ENCODE data around the gene COBLL1. TPM values are rescaled to one million over a fixed set of nuclear protein-coding genes. Genes with fewer than 3 reads are reported as not detected.

Gene COBLL1
- total and polyA plus RNA-seq, 11 donors: 4.0 to 36.9 (median 16.2) TPM

GRCh38 chr2:164706522-164706921, 135.1 kb downstream of the COBLL1 start:
- DNase-seq (no peak), ATAC-seq (no peak)
- Histone ChIP-seq H3K9me3 (no peaks in the 10 kb centered on the region), H3K4me3 (no peak overlapping the region), H3K4me1 (no peaks in the 10 kb centered on the region), H3K36me3 (peaks cover 0 to 30% (median 12%) of the 10 kb centered on the region in 9 donors), H3K27ac (no peak overlapping the region), H3K27me3 (no peaks in the 10 kb centered on the region)
- intact Hi-C loops (cut with DNase I): no loop called here
- TF ChIP-seq POLR2A (IDR thresholded peaks at IDR 0.05) (no peak), CTCF (IDR thresholded peaks at IDR 0.05) (no peak)

GRCh38 chr2:164705412-164706167, 136.0 kb downstream of the COBLL1 start:
- no peak overlapping the region for H3K27ac ChIP-seq
- H3K9me3 ChIP-seq: no peaks in the 10 kb centered on the region
- H3K4me1 ChIP-seq: no peaks in the 10 kb centered on the region
- TF ChIP-seq POLR2A (IDR thresholded peaks at IDR 0.05) (no peak), CTCF (IDR thresholded peaks at IDR 0.05) (no peak)
- intact Hi-C loops (cut with DNase I): no loop called here
- WGBS, 4 donors: 92 to 97% (median 95%) methylated on average over 12 of the region's 12 CpGs
- ATAC-seq: no peak
- no peaks in the 10 kb centered on the region for H3K27me3 ChIP-seq
- H3K4me3 ChIP-seq: no peak overlapping the region
- DNase-seq: no peak
- H3K36me3 ChIP-seq: peaks cover 0 to 39% (median 12%) of the 10 kb centered on the region in 9 donors

DNA sequence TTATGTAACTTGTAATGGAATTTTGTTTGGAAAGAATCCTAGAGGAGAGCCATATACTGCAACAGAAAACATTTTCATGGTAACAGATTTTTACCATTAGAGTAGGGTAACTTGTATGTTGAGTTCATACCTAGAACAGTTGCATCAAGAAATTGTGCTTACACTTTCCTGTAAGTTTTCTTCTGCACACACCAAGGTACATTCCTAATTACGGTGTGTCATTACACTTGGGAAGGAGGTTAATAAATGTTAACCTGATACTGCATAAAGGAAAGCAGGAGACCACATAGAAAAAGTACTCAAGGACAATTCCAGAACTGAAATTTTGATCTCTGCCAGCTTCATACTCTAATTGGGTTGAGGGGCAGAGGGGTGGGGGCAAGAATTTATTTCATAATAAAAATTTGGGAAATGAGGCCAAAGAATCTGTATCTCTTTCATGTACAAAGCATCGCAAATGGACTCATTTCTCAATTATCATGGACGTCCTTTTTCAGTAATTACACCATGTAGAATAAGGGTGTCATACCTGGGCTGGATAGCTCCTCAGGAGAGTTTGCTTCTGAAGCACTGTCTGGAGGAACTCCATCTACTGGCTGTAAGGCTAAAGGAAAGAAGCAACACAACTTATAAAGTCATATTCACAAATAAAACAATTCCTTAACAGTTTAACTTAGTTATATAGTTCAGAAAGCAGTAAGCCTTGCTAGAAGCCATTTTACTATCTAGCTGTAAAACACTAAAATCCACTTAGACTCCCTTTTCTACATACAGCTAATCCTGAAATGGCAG, 137.5 kb downstream of the COBLL1 start:
- Histone ChIP-seq H3K36me3 (peaks cover 0 to 54% (median 12%) of the 10 kb centered on the region in 9 donors), H3K4me3 (no peak overlapping the region), H3K27me3 (no peaks in the 10 kb centered on the region), H3K27ac (no peak overlapping the region), H3K9me3 (no peaks in the 10 kb centered on the region), H3K4me1 (no peaks in the 10 kb centered on the region)
- DNase-seq (no peak), ATAC-seq (no peak)
- no peak for TF ChIP-seq CTCF (IDR thresholded peaks at IDR 0.05)
- no peak for TF ChIP-seq POLR2A (IDR thresholded peaks at IDR 0.05)
- intact Hi-C loops (cut with DNase I): no loop called here
- WGBS, 4 donors: 94 to 98% (median 95%) methylated on average over 3 of the region's 3 CpGs

DNA sequence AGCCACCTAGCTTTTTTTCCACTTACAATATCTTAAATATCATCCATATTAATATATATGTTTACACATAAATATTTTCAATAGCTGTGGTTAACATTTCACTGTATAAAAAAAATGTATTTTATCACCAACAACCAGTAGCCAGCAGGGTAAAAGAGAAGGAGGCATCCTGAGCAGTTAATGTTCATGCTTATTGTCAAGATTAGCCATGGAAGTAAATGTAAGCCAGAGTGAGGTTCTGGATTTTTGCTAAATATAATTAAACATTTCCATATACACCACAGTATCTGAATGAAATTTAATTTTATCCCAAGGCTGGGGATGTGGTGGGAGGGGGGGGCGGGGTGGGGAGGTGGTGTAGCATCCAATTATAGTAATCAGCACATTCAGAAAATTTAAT, 140.1 kb downstream of the COBLL1 start:
- Histone ChIP-seq H3K36me3 (peaks cover 0 to 69% (median 15%) of the 10 kb centered on the region in 9 donors), H3K9me3 (no peaks in the 10 kb centered on the region), H3K27ac (no peak overlapping the region), H3K4me3 (no peak overlapping the region), H3K4me1 (no peaks in the 10 kb centered on the region), H3K27me3 (no peaks in the 10 kb centered on the region)
- intact Hi-C loops (cut with DNase I): no loop called here
- ATAC-seq (no peak), DNase-seq (no peak)
- WGBS, 4 donors: 96 to 98% (median 98%) methylated on average over 1 of the region's 1 CpG
- TF ChIP-seq POLR2A (IDR thresholded peaks at IDR 0.05): no peak
- no peak for TF ChIP-seq CTCF (IDR thresholded peaks at IDR 0.05)

All from heart left ventricle (tissue), 16 donors.